Measurements from ENCODE around the gene CARD9.
"Not testable (repeated sequence)": the region's sequence is repeated elsewhere in the genome, so short reads cannot be mapped to it uniquely, and the experiment has no call there.

The CARD9 gene

DNA sequence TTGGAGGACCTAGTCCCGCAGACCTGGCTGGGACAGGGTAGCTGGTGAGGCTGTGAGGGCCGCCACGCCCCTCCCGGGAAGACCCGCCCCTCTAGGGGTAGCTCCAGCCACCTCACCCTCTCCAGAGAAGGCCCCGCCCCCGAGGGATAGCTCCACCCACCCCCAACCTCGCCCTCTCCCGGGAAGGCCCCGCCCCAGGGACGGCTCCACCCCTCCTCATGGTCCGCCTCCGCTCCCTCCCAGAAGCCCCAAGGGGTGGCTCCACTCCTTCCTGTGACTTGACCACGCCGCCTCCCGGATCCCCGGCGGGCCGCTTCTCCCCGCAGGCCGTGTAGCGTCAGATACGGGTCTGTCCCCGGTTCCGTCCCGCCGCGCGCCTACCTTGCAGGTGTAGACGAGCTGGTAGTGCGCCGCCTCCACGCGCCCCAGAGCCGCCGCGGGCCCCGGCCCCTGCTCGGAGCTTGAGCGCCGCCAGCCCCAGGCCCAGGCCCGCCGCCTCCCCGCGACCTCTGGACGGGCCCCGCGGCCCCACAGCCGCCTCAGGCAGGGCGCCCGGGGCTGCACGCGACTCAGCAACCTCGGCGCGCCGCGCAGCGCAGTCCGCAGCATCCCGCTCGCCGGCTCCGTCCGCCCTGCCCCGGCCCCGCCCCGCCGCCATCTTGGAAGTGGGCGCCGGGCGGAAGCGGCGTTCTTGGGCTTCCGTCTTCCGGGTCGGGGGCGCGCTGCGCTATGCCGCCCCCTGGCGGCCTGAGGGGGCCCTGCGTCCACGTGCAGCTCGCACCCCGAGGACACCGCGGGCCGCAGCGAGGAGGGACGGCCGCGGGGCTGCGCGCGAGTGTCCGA, 10.1 kb downstream of the CARD9 start, which contains the start of gene DNLZ:
DNLZ (minus strand) TSS at position 639 of the 843 bp plus-strand sequence; CDS start at position 609, 30 bp downstream.
- DNase-seq: peak; percentile 91 to 94

GRCh38 chr9:136362450-136362784, 11.1 kb downstream of the CARD9 start:
- no peak for DNase-seq

DNA sequence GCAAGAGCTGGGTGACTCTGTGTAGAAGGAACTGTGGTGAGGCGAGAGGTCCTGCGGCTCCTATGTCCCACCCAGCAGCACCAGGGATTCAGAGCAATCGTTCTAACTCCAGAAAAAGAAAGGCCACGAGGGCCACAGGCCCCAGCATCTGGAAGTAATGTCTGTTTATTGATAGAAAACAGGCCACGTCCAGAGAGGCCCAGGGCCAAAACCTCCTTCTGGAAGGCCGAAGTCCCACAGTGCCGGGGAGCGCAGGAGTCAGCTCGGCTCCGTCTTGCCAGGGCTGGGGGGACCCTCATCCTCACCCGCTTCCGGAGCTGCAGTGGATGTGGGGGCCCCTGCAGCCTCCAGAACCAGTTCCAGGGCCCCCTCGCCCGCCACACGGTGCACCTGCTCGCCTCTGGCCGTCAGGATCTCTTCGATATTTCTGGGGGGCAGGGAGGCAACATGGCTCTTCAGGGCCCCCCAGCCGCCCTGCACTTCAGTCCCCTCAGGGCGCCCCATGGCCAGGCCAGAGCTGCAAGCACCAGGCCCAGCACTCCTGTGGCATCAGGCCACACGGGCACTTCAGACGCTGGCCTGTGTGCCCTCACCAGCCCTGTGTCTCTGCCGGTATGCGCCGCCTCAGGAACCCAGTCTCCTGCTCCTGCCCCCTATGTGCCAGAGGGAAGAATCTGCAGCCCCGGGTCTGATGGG, 11.6 kb downstream of the CARD9 start:
- no peak for DNase-seq

DNA sequence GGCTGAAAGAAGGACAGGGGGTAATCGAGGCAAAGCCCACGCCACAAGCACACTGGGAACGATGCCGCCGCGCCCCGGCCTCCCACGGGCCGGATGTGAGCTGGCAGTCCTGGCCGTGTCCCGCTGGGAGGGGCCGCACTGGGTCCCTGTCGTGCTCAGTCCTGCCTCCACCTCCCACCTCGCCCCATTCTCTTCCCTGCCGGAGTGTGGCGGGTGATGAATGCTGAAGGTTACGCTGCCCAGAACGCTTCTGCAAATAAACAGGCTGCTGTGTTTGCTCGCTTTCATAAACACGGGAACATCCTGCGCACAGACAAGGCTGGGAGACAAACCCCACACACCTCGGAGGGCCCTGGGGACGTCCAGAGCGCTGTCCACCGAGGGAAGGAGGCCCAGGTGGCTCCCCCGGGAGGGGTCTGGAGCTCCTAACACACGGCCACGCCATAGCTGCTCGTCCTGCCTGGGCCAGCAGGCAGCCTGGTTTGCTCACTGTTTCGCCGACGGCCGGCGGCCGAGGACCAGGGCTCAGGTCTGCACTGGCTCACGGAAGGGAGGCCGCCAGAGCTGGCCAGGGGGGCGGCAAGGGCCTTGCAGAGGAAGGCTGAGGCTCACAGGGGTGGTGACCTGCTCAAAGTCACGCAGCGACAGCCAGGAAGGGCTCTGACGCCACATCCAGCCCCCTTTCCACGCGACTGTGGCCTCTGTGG, 12.3 kb downstream of the CARD9 start:
- DNase-seq: no peak

- DNase-seq: no peak
These were observed 13.4 kb downstream of the CARD9 start for GRCh38 chr9:136359774-136360718.

- no peak for DNase-seq
These were observed 14.6 kb downstream of the CARD9 start for GRCh38 chr9:136358888-136359287.

DNA sequence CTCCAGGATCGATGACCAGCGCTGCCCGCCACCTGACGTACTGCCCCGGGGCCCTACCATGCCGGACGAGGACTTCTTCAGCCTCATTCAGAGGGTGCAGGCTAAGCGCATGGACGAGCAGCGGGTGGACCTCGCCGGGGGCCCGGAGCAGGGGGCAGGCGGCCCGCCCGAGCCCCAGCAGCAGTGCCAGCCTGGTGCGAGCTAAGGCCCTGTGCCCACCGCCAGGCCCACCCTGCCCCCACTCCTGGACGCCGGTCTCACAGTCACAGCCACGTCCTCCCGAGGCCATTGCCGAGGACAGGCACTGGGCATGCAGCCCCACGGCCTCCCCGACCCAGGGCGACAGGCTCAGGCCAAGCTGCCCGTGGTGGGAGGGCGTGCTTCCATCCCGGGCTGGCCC, 15.5 kb downstream of the CARD9 start:
- no peak for DNase-seq

DNA sequence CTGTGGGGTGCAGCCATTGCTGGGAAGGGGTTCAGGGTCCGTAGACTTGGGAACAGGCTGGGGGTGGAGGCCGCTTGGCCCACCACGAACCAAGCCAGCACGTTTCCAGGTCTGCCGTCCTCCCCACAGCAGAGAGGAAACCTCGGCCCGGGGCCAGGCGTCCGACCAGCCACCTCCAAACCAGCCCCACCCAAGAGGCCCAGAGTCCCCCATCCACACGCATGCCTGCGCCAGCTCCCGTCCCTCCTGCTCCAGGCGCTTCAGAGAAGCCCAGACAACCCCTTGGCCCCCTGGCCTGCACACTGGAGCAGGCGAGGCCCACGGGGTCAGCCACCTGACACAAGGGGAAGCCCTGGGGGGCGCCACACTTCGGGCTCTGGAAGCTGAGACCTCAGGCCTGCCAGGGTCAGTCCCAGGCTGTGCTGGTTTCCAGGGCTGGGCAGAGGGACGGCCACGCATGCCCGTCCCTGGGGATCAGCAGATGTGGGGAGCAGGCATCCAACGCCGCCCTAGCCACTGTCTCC, 16.2 kb downstream of the CARD9 start:
- no peak for DNase-seq

DNA sequence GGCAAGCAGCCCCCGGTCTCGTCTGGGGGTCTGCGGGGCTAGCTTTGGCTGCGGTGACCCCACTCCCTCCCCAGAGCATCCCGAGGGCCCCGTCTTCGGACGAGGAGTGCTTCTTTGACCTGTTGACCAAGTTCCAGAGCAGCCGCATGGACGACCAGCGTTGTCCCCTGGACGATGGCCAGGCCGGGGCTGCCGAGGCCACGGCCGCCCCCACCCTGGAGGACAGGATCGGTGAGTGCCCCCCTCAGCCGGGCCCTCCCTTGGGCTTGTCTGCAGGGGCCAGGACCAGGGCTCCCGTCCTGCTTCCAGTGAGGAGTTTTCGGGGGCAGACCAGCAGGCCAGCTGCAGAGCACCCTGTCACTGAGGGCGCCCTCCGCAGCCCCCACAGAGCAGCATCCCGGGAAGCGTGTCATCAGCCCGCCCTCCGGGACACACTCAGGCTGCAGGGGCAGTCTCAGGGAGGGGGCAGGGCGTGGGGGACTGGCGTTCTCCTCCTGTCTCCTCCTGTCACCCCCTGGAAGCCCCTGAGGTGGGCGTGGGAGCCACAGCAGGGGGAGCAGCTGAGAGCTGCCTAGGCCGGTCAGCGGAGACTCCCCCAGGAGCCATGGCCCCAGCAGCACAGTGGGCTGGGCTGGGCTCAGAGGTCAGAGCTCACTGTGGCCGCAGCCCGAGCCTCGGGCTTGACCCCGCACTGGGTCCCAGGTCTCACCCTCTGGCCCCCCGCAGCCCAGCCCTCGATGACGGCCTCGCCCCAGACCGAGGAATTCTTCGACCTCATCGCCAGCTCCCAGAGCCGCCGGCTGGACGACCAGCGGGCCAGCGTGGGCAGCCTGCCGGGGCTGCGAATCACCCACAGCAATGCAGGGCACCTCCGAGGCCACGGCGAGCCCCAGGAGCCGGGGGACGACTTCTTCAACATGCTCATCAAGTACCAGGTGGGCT, 17.6 kb downstream of the CARD9 start:
- DNase-seq: no peak

- DNase-seq: no peak
These were observed 18.8 kb downstream of the CARD9 start for GRCh38 chr9:136354592-136355085.

GRCh38 chr9:136353757-136354488, 19.5 kb downstream of the CARD9 start:
- no peak for DNase-seq

DNA sequence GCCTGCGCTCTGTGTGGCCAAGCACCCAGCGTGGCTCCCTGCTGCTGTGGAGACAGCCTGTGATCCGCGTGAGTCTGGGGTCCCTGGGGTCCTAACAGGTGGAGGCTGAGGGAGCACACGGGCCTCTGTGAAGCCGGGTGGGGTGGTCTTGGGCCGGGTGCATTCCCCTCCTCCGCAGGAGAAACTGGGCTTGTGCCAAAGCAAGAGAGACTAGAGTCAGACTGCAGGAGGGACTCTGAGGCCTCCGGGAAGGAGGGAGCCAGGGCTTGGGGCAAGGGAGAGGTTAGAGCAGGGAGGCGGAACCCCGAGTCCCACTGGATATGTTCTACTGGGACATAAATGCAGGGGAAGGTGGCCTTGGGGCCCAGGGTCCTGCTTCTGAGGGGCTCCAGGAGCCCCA, 20.4 kb downstream of the CARD9 start:
- no peak for DNase-seq

- no peak for DNase-seq
These were observed 20.8 kb downstream of the CARD9 start for GRCh38 chr9:136352682-136353081.

DNA sequence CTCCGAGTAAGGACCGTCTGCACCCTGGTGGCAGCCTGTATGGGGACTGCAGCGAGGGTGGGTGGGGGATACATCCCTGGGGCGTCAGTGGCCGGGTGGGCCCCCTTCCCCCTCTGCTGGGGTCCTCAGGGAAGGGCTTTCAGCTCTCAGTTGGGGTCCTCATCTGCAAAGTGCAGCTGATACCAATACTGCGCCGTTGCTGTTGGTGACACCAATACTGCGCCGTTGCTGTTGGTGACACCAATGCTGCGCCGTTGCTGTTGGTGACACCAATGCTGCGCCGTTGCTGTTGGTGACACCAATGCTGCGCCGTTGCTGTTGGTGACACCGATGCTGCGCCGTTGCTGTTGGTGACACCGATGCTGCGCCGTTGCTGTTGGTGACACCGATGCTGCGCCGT, 21.6 kb downstream of the CARD9 start:
- not testable (repeated sequence) for DNase-seq

DNA sequence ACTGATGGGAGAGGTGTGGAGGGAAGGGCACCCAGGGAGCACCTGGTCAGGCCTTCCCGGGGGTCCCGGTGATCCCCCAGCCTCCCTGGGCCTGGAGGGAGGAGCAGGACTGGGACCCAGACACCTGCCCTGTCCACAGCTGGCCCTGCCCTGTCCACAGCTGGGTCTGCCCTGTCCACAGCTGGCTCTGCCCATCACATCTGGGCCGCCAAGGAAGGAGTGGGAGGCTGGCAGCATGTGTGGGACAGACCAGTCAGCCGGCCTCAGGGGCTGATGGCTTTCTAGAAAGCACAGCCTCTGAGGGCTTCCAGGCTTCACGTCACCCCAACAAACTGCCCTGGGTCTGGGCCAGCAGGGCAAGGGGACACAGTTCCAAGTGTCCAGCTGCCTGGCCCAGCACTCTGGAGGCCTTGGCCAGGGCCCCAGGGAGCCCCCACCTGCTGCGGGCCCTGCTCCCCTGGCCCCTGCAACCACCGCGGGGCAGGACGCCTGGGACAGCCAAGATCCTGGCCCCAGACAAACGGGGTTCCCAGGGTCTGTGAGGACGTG, 22.1 kb downstream of the CARD9 start:
- DNase-seq: no peak

GRCh38 chr9:136349546-136349945, 23.9 kb downstream of the CARD9 start:
- DNase-seq: no peak

DNA sequence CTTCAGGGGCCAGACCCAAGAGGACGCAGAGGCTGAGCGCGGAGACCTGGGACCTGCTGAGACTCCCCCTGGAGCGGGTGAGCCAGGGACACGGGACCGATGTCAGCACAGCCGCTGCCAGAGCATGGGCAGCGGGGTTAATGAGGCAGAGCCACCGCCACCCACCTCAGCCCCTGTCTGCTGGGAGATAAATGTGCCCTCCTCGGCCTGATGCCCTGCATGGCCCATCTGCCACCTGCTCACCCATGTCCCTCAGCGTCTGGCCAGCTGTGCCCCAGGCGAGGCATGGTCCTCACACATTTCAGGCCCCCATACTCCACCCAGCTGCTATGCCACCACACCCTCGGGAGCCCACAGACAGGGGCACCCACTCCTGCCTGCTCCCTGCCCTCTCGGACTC, 24.8 kb downstream of the CARD9 start:
- DNase-seq: no peak

DNA sequence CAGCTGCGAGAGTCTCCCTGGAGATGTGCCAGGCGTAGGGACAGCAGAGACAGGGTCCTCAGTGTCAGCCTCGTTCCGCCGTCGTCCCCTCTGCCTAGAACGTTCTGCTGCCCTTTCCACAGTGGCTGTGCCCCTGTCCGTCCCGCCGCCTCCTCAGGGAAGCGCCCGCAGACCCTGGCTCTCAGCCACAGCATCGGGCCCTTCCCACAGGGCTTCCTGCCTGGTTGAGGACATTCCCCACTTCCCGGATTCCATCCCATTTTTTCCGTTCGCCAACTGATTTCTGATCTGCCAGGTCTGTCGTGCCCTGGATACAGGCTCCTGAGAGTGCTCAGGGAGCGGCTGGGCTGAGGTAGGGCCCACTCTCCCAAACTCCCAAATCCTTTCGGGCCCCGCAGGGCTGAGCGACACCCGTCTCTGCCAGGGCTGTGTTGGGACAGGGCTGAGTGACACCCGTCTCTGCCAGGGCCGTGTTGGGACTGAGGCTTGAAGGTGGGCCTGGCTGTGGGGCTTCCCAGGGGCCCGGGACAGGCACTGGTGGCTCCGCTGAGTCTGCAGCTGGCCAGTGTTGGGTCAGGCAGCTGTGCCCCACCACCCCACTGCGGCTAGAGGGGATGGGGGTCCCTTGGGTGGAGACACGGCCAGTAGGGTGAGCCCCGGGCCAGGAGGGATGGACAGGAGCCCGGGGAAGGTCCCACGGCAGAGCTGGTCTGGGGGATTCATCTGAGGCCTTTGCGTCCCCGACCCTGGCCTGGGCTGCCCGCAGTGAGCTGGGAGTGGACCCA, 25.8 kb downstream of the CARD9 start:
- no peak for DNase-seq

DNA sequence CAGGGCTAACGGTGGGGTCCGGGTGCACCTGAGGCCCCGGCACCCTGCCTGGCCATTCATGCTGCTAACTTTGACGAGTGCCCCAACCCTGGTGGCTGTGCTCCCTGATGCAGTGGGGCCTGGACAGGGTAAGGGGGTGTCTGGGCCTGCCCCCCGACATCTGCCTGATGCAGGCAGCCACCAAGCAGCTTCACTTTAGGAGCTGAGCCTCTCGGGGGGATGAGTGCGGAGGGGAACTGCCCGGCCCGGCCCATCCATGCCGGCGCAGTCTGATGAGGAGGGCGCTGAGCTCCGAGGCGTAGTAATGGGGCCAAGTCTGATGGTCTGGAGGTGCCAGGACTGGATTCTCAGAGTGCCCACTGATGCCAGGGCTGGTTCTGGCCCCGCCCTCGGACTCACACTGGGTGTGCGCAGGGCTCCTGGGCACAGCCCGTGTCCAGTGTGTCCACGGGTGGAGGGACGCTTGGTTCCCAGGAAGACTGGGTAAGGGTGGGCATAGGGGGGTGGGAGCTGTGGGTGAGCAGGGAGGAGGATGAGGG, 26.5 kb downstream of the CARD9 start:
- DNase-seq: no peak

Measured in hippocampal formation (tissue), 2 donors.